GM23248 (cell line): ENCODE results near the gene KIF5A.

Source experiments
- EZH2 ChIP-seq: fragments of 200-600 bp; sonication (generic); IDR thresholded peaks from 2 replicates; pipeline ENCODE4 v1.6.1; 2018; ENCODE audit warnings: antibody characterized with exemption, mild to moderate bottlenecking; ENCODE audit not compliant: insufficient read depth, poor library complexity, severe bottlenecking
- EZH2phosphoT487 ChIP-seq: fragments of 200-600 bp; sonication (generic); IDR thresholded peaks from 2 replicates; pipeline ENCODE4 v1.6.1; 2018; ENCODE audit warnings: antibody characterized with exemption, moderate library complexity, mild to moderate bottlenecking, low read depth; ENCODE audit not compliant: insufficient read depth

DNA sequence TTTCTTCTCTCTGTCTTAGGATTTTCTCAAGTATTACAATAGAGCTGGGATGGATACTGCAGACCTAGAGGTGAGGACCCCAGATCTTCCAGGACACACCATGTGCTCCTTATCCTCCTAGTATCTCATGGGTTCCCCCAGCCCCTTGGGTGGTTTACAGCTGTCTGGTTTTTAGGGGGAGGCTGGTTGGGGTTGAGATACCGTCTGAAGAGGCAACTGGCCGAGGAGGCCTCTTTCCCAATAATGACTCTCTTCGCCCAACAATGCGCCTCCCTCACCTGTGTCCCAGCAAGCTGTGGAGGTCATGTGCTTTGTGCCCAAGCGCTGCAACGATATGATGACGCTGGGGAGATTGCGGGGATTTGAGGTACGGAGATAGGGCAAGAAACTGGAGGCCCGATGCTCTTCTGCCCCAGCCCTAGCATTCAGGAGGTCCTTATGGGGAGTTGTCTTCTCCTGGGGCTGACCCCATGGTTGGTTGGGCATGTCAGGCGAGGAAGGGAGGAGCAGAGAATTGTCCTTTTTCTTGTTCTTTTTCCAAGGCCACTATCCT lies 65.2 kb downstream of the KIF5A start:
- TF ChIP-seq EZH2phosphoT487 (no peak), EZH2 (no peak)
